K562 (cell line): Measurements from ENCODE around the gene SEC24C. TPM values are rescaled to one million over a fixed set of nuclear protein-coding genes. Genes with fewer than 3 reads are reported as not detected.

ENCODE experiments used
- ATAC-seq: fragments of 200-7000 bp; cut with Tn5 transposase; 3 replicates; pipeline ENCODE4 v1.9.1; 2020; ENCODE audit warnings: moderate library complexity
- BruUV-seq: library from RNA; stranded (reverse); fragments of 400-500 nt; replicated peaks from 2 replicates; lab custom pipeline; 2021; lab: Mats Ljungman, UMichigan
- CTCF ChIA-PET: fragments of 300-600 bp; formaldehyde crosslinking; extraction: SDS; loops from one replicate; lab custom pipeline; 2021; ENCODE audit warnings: low intra/inter-chr PET ratio; lab: Yijun Ruan, JAX
- POLR2A ChIA-PET: fragments of 300-600, 350-650 bp; sonication (Branson Sonifier 250); formaldehyde crosslinking; extraction: SDS; loops from one replicate; lab custom pipeline; 2021; ENCODE audit warnings: antibody characterized with exemption, inconsistent platforms; lab: Yijun Ruan, JAX
- DNase-seq, 4 experiments: peaks; one replicate each; pipeline versions ENCODE4 v3.0.0 to v3.0.0-alpha.2; 2011 to 2018; ENCODE audit warnings: low spot score in 3 of 4, mixed read lengths in 3 of 4; ENCODE audit errors: extremely low read depth in 1 of 4
- FAIRE-seq: peaks from 2 replicates; lab custom pipeline; 2011; peaks lifted over from hg19 to GRCh38; lab: Jason Lieb, UNC
- H2AFZ ChIP-seq: 2 replicates; pipeline ENCODE4 v1.6.0; 2011; ENCODE audit warnings: low read depth, low read length, control low read depth, inconsistent platforms
- H3K27ac ChIP-seq: fragments of 200-600 bp; 3 replicates; pipeline ENCODE4 v1.8.0; 2011; ENCODE audit warnings: low read depth, mild to moderate bottlenecking, control low read depth, inconsistent platforms, low read length, moderate library complexity, mixed read lengths; ENCODE audit errors: extremely low read depth
- H3K27me3 ChIP-seq, 2 experiments: fragments of 300-600 bp in 1 of 2; 2 replicates in 1 of 2; 3 replicates in 1 of 2; pipeline versions ENCODE4 v1.6.0 to v1.8.0; 2011; ENCODE audit warnings: inconsistent platforms in 2 of 2, low read length in 2 of 2, mild to moderate bottlenecking in 1 of 2, mixed read lengths in 1 of 2, moderate library complexity in 1 of 2; ENCODE audit not compliant: control insufficient read depth in 2 of 2, insufficient read depth in 2 of 2
- H3K36me3 ChIP-seq: fragments of 300-600 bp; 3 replicates; pipeline ENCODE4 v1.8.0; 2011; ENCODE audit warnings: mild to moderate bottlenecking, low read length, inconsistent platforms; ENCODE audit not compliant: control insufficient read depth, insufficient read depth
- H3K4me1 ChIP-seq, 2 experiments: fragments of 200-600 bp in 1 of 2; replicated peaks in 1 of 2; 2 replicates in 1 of 2; 3 replicates in 1 of 2; pipeline versions ENCODE4 v1.5.1 to v1.8.0; 2011; ENCODE audit warnings: inconsistent platforms in 2 of 2, low read length in 2 of 2, mild to moderate bottlenecking in 1 of 2, mixed read lengths in 1 of 2, moderate library complexity in 1 of 2; ENCODE audit not compliant: control insufficient read depth in 2 of 2, insufficient read depth in 2 of 2
- H3K4me2 ChIP-seq: 2 replicates; pipeline ENCODE4 v1.6.1; 2011; ENCODE audit warnings: low read length, control low read depth, inconsistent platforms, mixed read lengths; ENCODE audit not compliant: insufficient read depth
- H3K4me3 ChIP-seq: fragments of 200-600 bp; sonication (generic), shearing (Covaris generic); 2 replicates; pipeline ENCODE4 v1.5.1; 2016; ENCODE audit warnings: control low read depth, inconsistent platforms
- H3K79me2 ChIP-seq: fragments of 200-600 bp; 3 replicates; pipeline ENCODE4 v1.8.0; 2011; ENCODE audit warnings: low read length, inconsistent platforms; ENCODE audit not compliant: control insufficient read depth, insufficient read depth
- H3K9ac ChIP-seq, 2 experiments: 2 replicates each; pipeline versions ENCODE4 v1.6.0 to v1.6.1; 2011; ENCODE audit warnings: low read depth in 2 of 2, low read length in 2 of 2, control low read depth in 1 of 2, inconsistent platforms in 1 of 2, mild to moderate bottlenecking in 1 of 2, mixed read lengths in 1 of 2; ENCODE audit not compliant: insufficient read depth in 1 of 2
- H3K9me1 ChIP-seq: one replicate; pipeline ENCODE4 v1.6.0; 2011; ENCODE audit warnings: inconsistent platforms, mild to moderate bottlenecking, low read length, moderate library complexity; ENCODE audit not compliant: control insufficient read depth, insufficient read depth
- H3K9me3 ChIP-seq: replicated peaks from 2 replicates; pipeline ENCODE4 v1.5.1; 2011; ENCODE audit warnings: low read depth, low read length, inconsistent platforms; ENCODE audit not compliant: control insufficient read depth, insufficient read depth
- H4K20me1 ChIP-seq: replicated peaks from 2 replicates; pipeline ENCODE4 v1.6.1; 2011; ENCODE audit warnings: low read length, inconsistent platforms, mixed read lengths; ENCODE audit not compliant: control insufficient read depth, insufficient read depth
- BRD4 ChIP-seq: fragments of 200-600 bp; sonication (generic); IDR thresholded peaks from 2 replicates; pipeline ENCODE4 v1.6.1; 2017; ENCODE audit warnings: inconsistent platforms
- CHCHD3 ChIP-seq: fragments of 250-450 bp; sonication (Bioruptor Pico); IDR thresholded peaks from 2 replicates; pipeline ENCODE4 v2.1.2; 2022; ENCODE audit warnings: mild to moderate bottlenecking
- EP400 ChIP-seq: fragments of 450-650 bp; IDR thresholded peaks from 2 replicates; pipeline ENCODE4 v1.6.1; 2017; ENCODE audit warnings: antibody characterized with exemption, mild to moderate bottlenecking, moderate library complexity
- FOS ChIP-seq: IDR thresholded peaks from 3 replicates; pipeline ENCODE4 v1.6.1; 2011; ENCODE audit not compliant: insufficient read length; ENCODE audit errors: extremely low read depth
- HCFC1 ChIP-seq: IDR thresholded peaks from 2 replicates; pipeline ENCODE4 v1.6.1; 2012; ENCODE audit warnings: low read depth, low read length, improper control_type of control experiment
- POLR2G ChIP-seq: fragments of 200-400 bp; formaldehyde crosslinking; IDR thresholded peaks from 2 replicates; pipeline ENCODE4 v1.6.1; 2017; ENCODE audit warnings: low read depth, mild to moderate bottlenecking, antibody characterized with exemption, low read length, moderate library complexity
- ZNF134 ChIP-seq: fragments of 250-450 bp; sonication (Bioruptor Pico); conservative IDR thresholded peaks from 2 replicates; pipeline ENCODE4 v1.4.0; 2020
- ZNF274 ChIP-seq: IDR thresholded peaks from 2 replicates; pipeline ENCODE4 v1.6.1; 2011; ENCODE audit warnings: low read depth, mild to moderate bottlenecking, low read length, moderate library complexity, borderline replicate concordance
- ZNF518B ChIP-seq: fragments of 250-450 bp; sonication (Bioruptor Pico); IDR thresholded peaks from 2 replicates; pipeline ENCODE4 v1.5.0; 2021; ENCODE audit warnings: mild to moderate bottlenecking, moderate library complexity
- WGBS: fragments of 100-300 bp; shearing (Covaris generic); methylation state at CpG from one replicate; pipeline ENCODE4 v1.1.6; 2016; ENCODE audit warnings: low coverage, mixed read lengths; ENCODE audit not compliant: insufficient coverage; ENCODE audit errors: missing lambda C conversion rate; 5-methylcytosine and 5-hydroxymethylcytosine counted together
- in situ Hi-C: fragments of 300-500 bp; cut with MboI; formaldehyde crosslinking; loops from 4 replicates; pipeline ENCODE4 v1.15.0; 2018; ENCODE audit warnings: inconsistent platforms, mixed read lengths
- intact Hi-C: fragments of 100-400 bp; cut with micrococcal nuclease; formaldehyde crosslinking; loops from 2 replicates; pipeline ENCODE4 v1.14.2; 2022
- polyA plus RNA-seq, 8 experiments: library from polyadenylated mRNA; depleted of rRNA in 4 of 8; stranded (reverse) in 5 of 8; unstranded in 3 of 8; fragments of >200 nt; fragmentation: Nextera tagmentation in 2 of 8; fragmentation: Illumina TruSeq in 1 of 8; extraction: Ambion mirVana in 2 of 8; extraction: Trizol in 1 of 8; gene quantifications; 2 replicates each; pipeline versions ENCODE4 v1.2.1 to v1.2.3, GENCODE V29; 2011 to 2014; ENCODE audit warnings: inconsistent platforms in 1 of 8, missing spikeins in 1 of 8
- total RNA-seq, 7 experiments: library from RNA; depleted of rRNA in 6 of 7; stranded (reverse); fragments of >200 nt in 6 of 7; fragmentation: Illumina TruSeq in 2 of 7; extraction: Trizol in 2 of 7; gene quantifications; 2 replicates each; pipeline versions ENCODE4 v1.2.1 to v1.2.3, GENCODE V29; 2011 to 2021; ENCODE audit warnings: low replicate concordance in 1 of 7

The SEC24C gene
- total and polyA plus RNA-seq, 9 of the 15 experiments (the other 6 are each of a cell fraction or from before 2014, with no cell fraction given), result 19.0 to 115 (median 70.5) TPM

- no peaks in the 10 kb centered on the region for H3K27me3 ChIP-seq
- ATAC-seq (no peak), FAIRE-seq (no peak)
- H3K79me2 ChIP-seq, result peaks cover 24% of the 10 kb centered on the region
- H3K4me2 ChIP-seq, result no peak overlapping the region
- H3K36me3 ChIP-seq, result peaks cover 52% of the 10 kb centered on the region; the same call in 2 of the 3 replicates
- peaks cover 4 to 20% of the 10 kb centered on the region in 2 experiments; a peak in 3 of 5 replicates for H3K4me1 ChIP-seq
- H3K9ac ChIP-seq, result peak overlapping the region in 1 of 2 experiments; percentile 62; a peak in 2 of 4 replicates
- H3K9me1 ChIP-seq, result no peaks in the 10 kb centered on the region
- in situ Hi-C loops (no loop called here), intact Hi-C loops (loop anchor here (10.0 kb wide), 1 partner anchor 316 kb away; no protein-coding TSS in a partner anchor)
- no peak overlapping the region for H3K4me3 ChIP-seq
- no peak overlapping the region for H3K27ac ChIP-seq
- POLR2A ChIA-PET, result interaction anchor here (0.6 to 6.7 kb wide), 7 partner anchors 8 to 771 kb away, joined by 3 to 61 read pairs (median 3); a partner anchor contains a TSS
- no peaks in the 10 kb centered on the region; the same call in 1 of the 2 replicates for H4K20me1 ChIP-seq
- H2AFZ ChIP-seq, result no peak overlapping the region
- no TSS peak for BruUV-seq
- CTCF ChIA-PET, result no interaction called here
- TF ChIP-seq POLR2G (0 out of 2 replicates have a peak, but pooled peaks have one; percentile 21), FOS (no peak), ZNF134 (CRISPR knock-in tag) (no peak), CHCHD3 (CRISPR knock-in tag) (no peak), EP400 (no peak), ZNF274 (no peak), BRD4 (no peak), HCFC1 (no peak), ZNF518B (CRISPR knock-in tag) (no peak)
- TF ChIP-seq, all 486 proteins: peak for 1
- no peak for DNase-seq
- no peaks in the 10 kb centered on the region for H3K9me3 ChIP-seq
- WGBS, result 81% methylated on average over 13 of the region's 17 CpGs
Observed at GRCh38 chr10:73788864-73789658, 44.9 kb downstream of the SEC24C start.
